WTC11 (cell line): ENCODE results near the gene SPDEF. TPM values are rescaled to one million over a fixed set of nuclear protein-coding genes. Genes with fewer than 3 reads are reported as not detected.

Source experiments
- ATAC-seq: fragments of 200-7000 bp; cut with Tn5 transposase; 2 replicates; pipeline ENCODE4 v1.10.0; 2021; ENCODE audit warnings: mild to moderate bottlenecking, moderate library complexity
- CTCF ChIA-PET: fragments of 300-600 bp; sonication (Branson Sonifier 250); formaldehyde crosslinking; loops from one replicate; lab custom pipeline; 2021; ENCODE audit warnings: antibody characterized with exemption; lab: Charles Lee
- POLR2A ChIA-PET: fragments of 350-600 bp; sonication (Branson Sonifier 250); formaldehyde crosslinking; loops from one replicate; lab custom pipeline; 2021; ENCODE audit warnings: antibody characterized with exemption; lab: Charles Lee
- DNase-seq: peaks from one replicate; pipeline ENCODE4 v3.0.0; 2021; ENCODE audit warnings: low spot score
- H3K27ac Mint-ChIP-seq: 2 replicates; pipeline ENCODE4 v1.8.0; 2021; ENCODE audit warnings: mixed read lengths
- H3K27me3 Mint-ChIP-seq: 2 replicates; pipeline ENCODE4 v1.8.0; 2021; ENCODE audit warnings: low read depth, mild to moderate bottlenecking, moderate library complexity, mixed read lengths
- H3K36me3 Mint-ChIP-seq: 2 replicates; pipeline ENCODE4 v1.8.0; 2021; ENCODE audit warnings: mixed read lengths
- H3K4me1 Mint-ChIP-seq: 2 replicates; pipeline ENCODE4 v1.8.0; 2022; ENCODE audit warnings: mixed read lengths
- H3K4me3 Mint-ChIP-seq: 2 replicates; pipeline ENCODE4 v1.8.0; 2021; ENCODE audit warnings: mild to moderate bottlenecking, moderate library complexity, mixed read lengths
- H3K9me3 Mint-ChIP-seq: 2 replicates; pipeline ENCODE4 v1.8.0; 2021; ENCODE audit warnings: mixed read lengths
- AFF4 ChIP-seq: sonication (generic); formaldehyde crosslinking; IDR thresholded peaks from 2 replicates; pipeline ENCODE4 v1.8.1; 2023; ENCODE audit warnings: mild to moderate bottlenecking, missing genetic modification reagents, borderline replicate concordance
- ATF3 ChIP-seq: sonication (generic); formaldehyde crosslinking; conservative IDR thresholded peaks from 2 replicates; pipeline ENCODE4 v1.8.1; 2022; ENCODE audit warnings: mild to moderate bottlenecking, missing genetic modification reagents
- ETV6 ChIP-seq: sonication (generic); formaldehyde crosslinking; IDR thresholded peaks from 2 replicates; pipeline ENCODE4 v1.8.1; 2022; ENCODE audit warnings: mild to moderate bottlenecking, missing genetic modification reagents
- GABPB1 ChIP-seq: sonication (generic); formaldehyde crosslinking; IDR thresholded peaks from 2 replicates; pipeline ENCODE4 v1.8.1; 2023; ENCODE audit warnings: mild to moderate bottlenecking, missing genetic modification reagents
- NFATC4 ChIP-seq: fragments of 250-450 bp; sonication (Bioruptor Pico); IDR thresholded peaks from 2 replicates; pipeline ENCODE4 v1.9.0; 2021; ENCODE audit warnings: mild to moderate bottlenecking
- NFE2L1 ChIP-seq: sonication (generic); formaldehyde crosslinking; IDR thresholded peaks from 2 replicates; pipeline ENCODE4 v1.8.1; 2023; ENCODE audit warnings: missing genetic modification reagents
- NR1H2 ChIP-seq: sonication (generic); formaldehyde crosslinking; IDR thresholded peaks from 2 replicates; pipeline ENCODE4 v1.9.0; 2021; ENCODE audit warnings: mild to moderate bottlenecking, moderate library complexity, missing genetic modification reagents
- PRRX2 ChIP-seq: fragments of 250-450 bp; sonication (Bioruptor Pico); IDR thresholded peaks from 2 replicates; pipeline ENCODE4 v1.8.0; 2021; ENCODE audit warnings: mild to moderate bottlenecking
- RORB ChIP-seq: fragments of 250-450 bp; sonication (Bioruptor Pico); IDR thresholded peaks from 2 replicates; pipeline ENCODE4 v1.9.0; 2021; ENCODE audit warnings: mild to moderate bottlenecking
- SMAD4 ChIP-seq: sonication (generic); formaldehyde crosslinking; IDR thresholded peaks from 2 replicates; pipeline ENCODE4 v1.8.0; 2022; ENCODE audit warnings: mild to moderate bottlenecking, missing genetic modification reagents
- SOX15 ChIP-seq: fragments of 250-450 bp; sonication (Bioruptor Pico); IDR thresholded peaks from 2 replicates; pipeline ENCODE4 v1.9.0; 2021; ENCODE audit warnings: mild to moderate bottlenecking
- TCF7 ChIP-seq: sonication (generic); formaldehyde crosslinking; IDR thresholded peaks from 2 replicates; pipeline ENCODE4 v1.8.0; 2022; ENCODE audit warnings: mild to moderate bottlenecking, low read depth, missing genetic modification reagents, moderate library complexity
- TEAD4 ChIP-seq: sonication (generic); formaldehyde crosslinking; IDR thresholded peaks from 2 replicates; pipeline ENCODE4 v1.8.0; 2022; ENCODE audit warnings: mild to moderate bottlenecking, missing genetic modification reagents
- USF1 ChIP-seq: sonication (generic); formaldehyde crosslinking; IDR thresholded peaks from 2 replicates; pipeline ENCODE4 v1.8.0; 2022; ENCODE audit warnings: mild to moderate bottlenecking, missing genetic modification reagents
- ZBTB21 ChIP-seq: sonication (generic); formaldehyde crosslinking; IDR thresholded peaks from 2 replicates; pipeline ENCODE4 v1.8.1; 2023; ENCODE audit warnings: mild to moderate bottlenecking, missing genetic modification reagents, borderline replicate concordance
- ZNF121 ChIP-seq: sonication (generic); formaldehyde crosslinking; IDR thresholded peaks from 2 replicates; pipeline ENCODE4 v1.8.0; 2023; ENCODE audit warnings: missing genetic modification reagents
- total RNA-seq: library from RNA; stranded (reverse); gene quantifications from 3 replicates; pipeline ENCODE4 v1.2.3, GENCODE V29; 2021
- TF ChIP-seq, protein P1 (sequence below): fragments of 250-450 bp; sonication (Bioruptor Pico); IDR thresholded peaks from 2 replicates; pipeline ENCODE4 v1.9.0; 2021; ENCODE audit warnings: mild to moderate bottlenecking, borderline replicate concordance
- TF ChIP-seq, protein P2 (sequence below): fragments of 250-450 bp; sonication (Bioruptor Pico); IDR thresholded peaks from 2 replicates; pipeline ENCODE4 v1.9.0; 2021; ENCODE audit warnings: mild to moderate bottlenecking

The SPDEF gene
- total RNA-seq, 1 experiment from 2014 or later = 0.72 TPM

DNA sequence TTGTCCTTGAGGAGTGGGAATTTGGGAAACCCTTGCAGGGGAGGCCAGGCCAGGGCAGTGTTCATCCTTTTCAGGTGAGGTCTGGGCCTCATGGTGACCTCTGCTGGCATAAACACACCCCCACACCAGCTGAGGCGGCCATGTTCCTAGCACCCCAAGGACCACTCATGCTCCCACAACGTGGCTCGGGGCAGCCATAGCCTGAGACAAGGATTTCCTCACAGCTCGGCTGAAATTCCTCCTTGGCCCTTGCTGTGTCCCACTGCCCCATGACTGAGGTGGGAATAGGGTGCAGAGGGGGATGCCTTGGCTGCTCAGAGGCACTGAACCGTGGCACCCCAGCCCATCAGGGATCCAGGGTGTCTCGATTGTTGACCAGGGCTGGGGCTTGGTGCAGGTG lies 27.3 kb upstream of the SPDEF start:
- ChIA-PET CTCF (interaction anchor here (1.0 to 2.3 kb wide), 4 partner anchors 11 to 123 kb away, joined by 3 to 8 read pairs (median 3); no protein-coding TSS in a partner anchor), POLR2A (no interaction called here)
- ATAC-seq = peak; percentile 55
- Mint-ChIP-seq H3K36me3 (no peaks in the 10 kb centered on the region), H3K4me1 (peaks cover 26% of the 10 kb centered on the region), H3K27me3 (no peaks in the 10 kb centered on the region), H3K27ac (no peak overlapping the region), H3K9me3 (no peaks in the 10 kb centered on the region), H3K4me3 (no peak overlapping the region)
- DNase-seq = no peak
- no peak for TF ChIP-seq SMAD4 (CRISPR knock-in tag)
- TF ChIP-seq, protein P1, sequence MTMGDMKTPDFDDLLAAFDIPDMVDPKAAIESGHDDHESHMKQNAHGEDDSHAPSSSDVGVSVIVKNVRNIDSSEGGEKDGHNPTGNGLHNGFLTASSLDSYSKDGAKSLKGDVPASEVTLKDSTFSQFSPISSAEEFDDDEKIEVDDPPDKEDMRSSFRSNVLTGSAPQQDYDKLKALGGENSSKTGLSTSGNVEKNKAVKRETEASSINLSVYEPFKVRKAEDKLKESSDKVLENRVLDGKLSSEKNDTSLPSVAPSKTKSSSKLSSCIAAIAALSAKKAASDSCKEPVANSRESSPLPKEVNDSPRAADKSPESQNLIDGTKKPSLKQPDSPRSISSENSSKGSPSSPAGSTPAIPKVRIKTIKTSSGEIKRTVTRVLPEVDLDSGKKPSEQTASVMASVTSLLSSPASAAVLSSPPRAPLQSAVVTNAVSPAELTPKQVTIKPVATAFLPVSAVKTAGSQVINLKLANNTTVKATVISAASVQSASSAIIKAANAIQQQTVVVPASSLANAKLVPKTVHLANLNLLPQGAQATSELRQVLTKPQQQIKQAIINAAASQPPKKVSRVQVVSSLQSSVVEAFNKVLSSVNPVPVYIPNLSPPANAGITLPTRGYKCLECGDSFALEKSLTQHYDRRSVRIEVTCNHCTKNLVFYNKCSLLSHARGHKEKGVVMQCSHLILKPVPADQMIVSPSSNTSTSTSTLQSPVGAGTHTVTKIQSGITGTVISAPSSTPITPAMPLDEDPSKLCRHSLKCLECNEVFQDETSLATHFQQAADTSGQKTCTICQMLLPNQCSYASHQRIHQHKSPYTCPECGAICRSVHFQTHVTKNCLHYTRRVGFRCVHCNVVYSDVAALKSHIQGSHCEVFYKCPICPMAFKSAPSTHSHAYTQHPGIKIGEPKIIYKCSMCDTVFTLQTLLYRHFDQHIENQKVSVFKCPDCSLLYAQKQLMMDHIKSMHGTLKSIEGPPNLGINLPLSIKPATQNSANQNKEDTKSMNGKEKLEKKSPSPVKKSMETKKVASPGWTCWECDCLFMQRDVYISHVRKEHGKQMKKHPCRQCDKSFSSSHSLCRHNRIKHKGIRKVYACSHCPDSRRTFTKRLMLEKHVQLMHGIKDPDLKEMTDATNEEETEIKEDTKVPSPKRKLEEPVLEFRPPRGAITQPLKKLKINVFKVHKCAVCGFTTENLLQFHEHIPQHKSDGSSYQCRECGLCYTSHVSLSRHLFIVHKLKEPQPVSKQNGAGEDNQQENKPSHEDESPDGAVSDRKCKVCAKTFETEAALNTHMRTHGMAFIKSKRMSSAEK (CRISPR knock-in tag) = no peak
- no peak for TF ChIP-seq GABPB1
- no peak for TF ChIP-seq NFATC4 (CRISPR knock-in tag)
- TF ChIP-seq ZNF121 = no peak
- TF ChIP-seq USF1 = no peak
- no peak for TF ChIP-seq NFE2L1 (CRISPR knock-in tag)
- no peak for TF ChIP-seq SOX15 (CRISPR knock-in tag)

DNA sequence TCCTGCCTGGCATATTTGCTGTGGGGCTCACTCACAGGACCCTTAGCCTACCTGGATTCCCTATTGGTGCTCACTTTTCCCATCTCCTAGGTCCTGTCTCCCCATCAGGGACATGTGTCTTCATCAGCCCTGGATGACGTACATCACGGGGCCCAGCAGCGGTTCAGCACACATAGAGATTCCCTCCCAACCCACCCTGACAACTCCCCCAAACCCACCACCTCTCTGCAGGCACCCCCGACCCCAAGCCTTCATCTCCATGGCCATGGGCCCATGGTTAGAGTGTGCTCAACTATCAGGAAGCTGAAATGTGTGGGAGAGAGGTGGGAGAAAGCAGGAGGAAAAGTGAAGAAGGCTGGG lies 25.4 kb upstream of the SPDEF start:
- DNase-seq (no peak), ATAC-seq (no peak)
- CTCF ChIA-PET = no interaction called here
- TF ChIP-seq, protein P2, sequence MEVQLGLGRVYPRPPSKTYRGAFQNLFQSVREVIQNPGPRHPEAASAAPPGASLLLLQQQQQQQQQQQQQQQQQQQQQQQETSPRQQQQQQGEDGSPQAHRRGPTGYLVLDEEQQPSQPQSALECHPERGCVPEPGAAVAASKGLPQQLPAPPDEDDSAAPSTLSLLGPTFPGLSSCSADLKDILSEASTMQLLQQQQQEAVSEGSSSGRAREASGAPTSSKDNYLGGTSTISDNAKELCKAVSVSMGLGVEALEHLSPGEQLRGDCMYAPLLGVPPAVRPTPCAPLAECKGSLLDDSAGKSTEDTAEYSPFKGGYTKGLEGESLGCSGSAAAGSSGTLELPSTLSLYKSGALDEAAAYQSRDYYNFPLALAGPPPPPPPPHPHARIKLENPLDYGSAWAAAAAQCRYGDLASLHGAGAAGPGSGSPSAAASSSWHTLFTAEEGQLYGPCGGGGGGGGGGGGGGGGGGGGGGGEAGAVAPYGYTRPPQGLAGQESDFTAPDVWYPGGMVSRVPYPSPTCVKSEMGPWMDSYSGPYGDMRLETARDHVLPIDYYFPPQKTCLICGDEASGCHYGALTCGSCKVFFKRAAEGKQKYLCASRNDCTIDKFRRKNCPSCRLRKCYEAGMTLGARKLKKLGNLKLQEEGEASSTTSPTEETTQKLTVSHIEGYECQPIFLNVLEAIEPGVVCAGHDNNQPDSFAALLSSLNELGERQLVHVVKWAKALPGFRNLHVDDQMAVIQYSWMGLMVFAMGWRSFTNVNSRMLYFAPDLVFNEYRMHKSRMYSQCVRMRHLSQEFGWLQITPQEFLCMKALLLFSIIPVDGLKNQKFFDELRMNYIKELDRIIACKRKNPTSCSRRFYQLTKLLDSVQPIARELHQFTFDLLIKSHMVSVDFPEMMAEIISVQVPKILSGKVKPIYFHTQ (CRISPR knock-in tag) = no peak
- TF ChIP-seq RORB (CRISPR knock-in tag) (no peak), ZNF121 (no peak), ATF3 (CRISPR knock-in tag) (no peak), AFF4 (CRISPR knock-in tag) (no peak), ZBTB21 (CRISPR knock-in tag) (no peak), NR1H2 (CRISPR knock-in tag) (no peak), TEAD4 (CRISPR knock-in tag) (no peak), PRRX2 (no peak), ETV6 (CRISPR knock-in tag) (no peak), TCF7 (CRISPR knock-in tag) (no peak), USF1 (no peak)
- no peak overlapping the region for H3K27ac Mint-ChIP-seq
- POLR2A ChIA-PET = interaction anchor here (0.6 kb wide), 1 partner anchor 20 kb away, joined by 3 read pairs; no protein-coding TSS in a partner anchor
- H3K4me1 Mint-ChIP-seq = peaks cover 16% of the 10 kb centered on the region
- H3K4me3 Mint-ChIP-seq = no peak overlapping the region
- H3K36me3 Mint-ChIP-seq = no peaks in the 10 kb centered on the region
- no peaks in the 10 kb centered on the region for H3K9me3 Mint-ChIP-seq
- H3K27me3 Mint-ChIP-seq = no peaks in the 10 kb centered on the region
